Neural cell (in vitro differentiated cells): ENCODE data around the gene ZDHHC12. TPM values are rescaled to one million over a fixed set of nuclear protein-coding genes. Genes with fewer than 3 reads are reported as not detected.
A peak's percentile ranks its signal among the peaks of the same experiment; 100 is the strongest.

ENCODE experiments used
- H2AFZ ChIP-seq: fragments of 200-600, 300-800 bp; sonication (generic), shearing (Covaris generic); 2 replicates; pipeline ENCODE4 v1.6.0; 2014; ENCODE audit warnings: low read depth, mild to moderate bottlenecking, antibody characterized with exemption, low read length, moderate library complexity
- H3F3A ChIP-seq: fragments of 200-600 bp; shearing (Covaris generic); 2 replicates; pipeline ENCODE4 v1.6.1; 2016; ENCODE audit warnings: mild to moderate bottlenecking, moderate library complexity, mixed read lengths, antibody characterized with exemption, low read length; ENCODE audit not compliant: insufficient read depth, poor library complexity, severe bottlenecking
- H3K27ac ChIP-seq: fragments of 200-600, 300-800 bp; sonication (generic), shearing (Covaris generic); 2 replicates; pipeline ENCODE4 v1.5.1; 2014; ENCODE audit warnings: mild to moderate bottlenecking, low read length, moderate library complexity
- H3K27me3 ChIP-seq: fragments of 300-800, 200-600 bp; sonication (generic), shearing (Covaris generic); 2 replicates; pipeline ENCODE4 v1.6.0; 2014; ENCODE audit warnings: mild to moderate bottlenecking, low read depth, low read length, moderate library complexity; ENCODE audit not compliant: insufficient read depth
- H3K36me3 ChIP-seq: fragments of 300-800, 200-600 bp; sonication (generic), shearing (Covaris generic); 2 replicates; pipeline ENCODE4 v1.5.1; 2014; ENCODE audit warnings: mild to moderate bottlenecking, antibody characterized with exemption, low read length, moderate library complexity; ENCODE audit not compliant: insufficient read depth
- H3K4me2 ChIP-seq: fragments of 300-800, 200-600 bp; sonication (generic), shearing (Covaris generic); 2 replicates; pipeline ENCODE4 v1.6.0; 2014; ENCODE audit warnings: mild to moderate bottlenecking, low read length
- H3K4me3 ChIP-seq: fragments of 300-800, 200-600 bp; sonication (generic), shearing (Covaris generic); 2 replicates; pipeline ENCODE4 v1.5.1; 2014; ENCODE audit warnings: mild to moderate bottlenecking, low read length, moderate library complexity
- H3K79me2 ChIP-seq: fragments of 200-600 bp; shearing (Covaris generic); replicated peaks from 2 replicates; pipeline ENCODE4 v1.6.0; 2014; ENCODE audit warnings: mild to moderate bottlenecking, low read length, moderate library complexity; ENCODE audit not compliant: insufficient read depth
- H3K9ac ChIP-seq: fragments of 300-800, 200-600 bp; sonication (generic), shearing (Covaris generic); 2 replicates; pipeline ENCODE4 v1.6.1; 2016; ENCODE audit warnings: mild to moderate bottlenecking, low read length, mixed read lengths
- H3K9me2 ChIP-seq: fragments of 200-600 bp; shearing (Covaris generic); 2 replicates; pipeline ENCODE4 v1.6.1; 2016; ENCODE audit warnings: mild to moderate bottlenecking, low read length, mixed read lengths; ENCODE audit not compliant: insufficient read depth
- H3K9me3 ChIP-seq: fragments of 200-600, 300-800 bp; sonication (generic), shearing (Covaris generic); 2 replicates; pipeline ENCODE4 v1.6.1; 2016; ENCODE audit warnings: mild to moderate bottlenecking, mixed run types, low read length, moderate library complexity, mixed read lengths
- H4K20me1 ChIP-seq: fragments of 200-600 bp; shearing (Covaris generic); 2 replicates; pipeline ENCODE4 v1.6.1; 2016; ENCODE audit warnings: mild to moderate bottlenecking, mixed run types; ENCODE audit not compliant: insufficient read depth
- EP300 ChIP-seq: fragments of 450-650 bp; conservative IDR thresholded peaks from 2 replicates; pipeline ENCODE4 v1.6.1; 2014; ENCODE audit warnings: antibody characterized with exemption, mild to moderate bottlenecking, moderate library complexity; ENCODE audit not compliant: poor library complexity, severe bottlenecking
- EZH2 ChIP-seq: fragments of 200-600, 300-800 bp; shearing (Covaris generic), sonication (generic); IDR thresholded peaks from 2 replicates; pipeline ENCODE4 v1.6.1; 2014; ENCODE audit warnings: antibody characterized with exemption, low read length, borderline replicate concordance, mild to moderate bottlenecking; ENCODE audit not compliant: insufficient read depth, poor library complexity, severe bottlenecking
- MXI1 ChIP-seq: fragments of 450-650 bp; conservative IDR thresholded peaks from 2 replicates; pipeline ENCODE4 v1.6.1; 2014; ENCODE audit warnings: antibody characterized with exemption, mild to moderate bottlenecking; ENCODE audit not compliant: poor library complexity, severe bottlenecking
- POLR2AphosphoS5 ChIP-seq: IDR thresholded peaks from 2 replicates; pipeline ENCODE4 v1.6.1; 2012
- RAD21 ChIP-seq: fragments of 450-650 bp; conservative IDR thresholded peaks from 2 replicates; pipeline ENCODE4 v1.6.1; 2014; ENCODE audit warnings: antibody characterized with exemption, mild to moderate bottlenecking, moderate library complexity
- REST ChIP-seq: IDR thresholded peaks from 2 replicates; pipeline ENCODE4 v1.6.1; 2012; ENCODE audit warnings: borderline replicate concordance
- SMC3 ChIP-seq: fragments of 450-650 bp; conservative IDR thresholded peaks from 2 replicates; pipeline ENCODE4 v1.6.1; 2014; ENCODE audit warnings: antibody characterized with exemption, mild to moderate bottlenecking, moderate library complexity; ENCODE audit not compliant: poor library complexity
- TAF1 ChIP-seq: IDR thresholded peaks from 2 replicates; pipeline ENCODE4 v1.6.1; 2012; ENCODE audit warnings: low read depth
- polyA plus RNA-seq: library from polyadenylated mRNA; depleted of rRNA; stranded (reverse); fragments of >200 nt; gene quantifications from 2 replicates; pipeline ENCODE4 v1.2.3, GENCODE V29; 2014
- TF ChIP-seq, protein P1 (sequence below): fragments of 450-650 bp; IDR thresholded peaks from 2 replicates; pipeline ENCODE4 v1.5.1; 2014; ENCODE audit warnings: antibody characterized with exemption, mild to moderate bottlenecking, moderate library complexity; ENCODE audit not compliant: poor library complexity, severe bottlenecking

ZDHHC12 gene
- polyA plus RNA-seq, 1 donor from 2014 or later, result 0.09 TPM

- no peak overlapping the region for H2AFZ ChIP-seq
- H3K4me3 ChIP-seq, result peak overlapping the region; percentile 65
- no peaks in the 10 kb centered on the region for H3K79me2 ChIP-seq
- H3K9me2 ChIP-seq, result no peaks in the 10 kb centered on the region
- no peaks in the 10 kb centered on the region for H3K9me3 ChIP-seq
- no peaks in the 10 kb centered on the region for H3K36me3 ChIP-seq
- no peak overlapping the region for H3K9ac ChIP-seq
- TF ChIP-seq, protein P1, sequence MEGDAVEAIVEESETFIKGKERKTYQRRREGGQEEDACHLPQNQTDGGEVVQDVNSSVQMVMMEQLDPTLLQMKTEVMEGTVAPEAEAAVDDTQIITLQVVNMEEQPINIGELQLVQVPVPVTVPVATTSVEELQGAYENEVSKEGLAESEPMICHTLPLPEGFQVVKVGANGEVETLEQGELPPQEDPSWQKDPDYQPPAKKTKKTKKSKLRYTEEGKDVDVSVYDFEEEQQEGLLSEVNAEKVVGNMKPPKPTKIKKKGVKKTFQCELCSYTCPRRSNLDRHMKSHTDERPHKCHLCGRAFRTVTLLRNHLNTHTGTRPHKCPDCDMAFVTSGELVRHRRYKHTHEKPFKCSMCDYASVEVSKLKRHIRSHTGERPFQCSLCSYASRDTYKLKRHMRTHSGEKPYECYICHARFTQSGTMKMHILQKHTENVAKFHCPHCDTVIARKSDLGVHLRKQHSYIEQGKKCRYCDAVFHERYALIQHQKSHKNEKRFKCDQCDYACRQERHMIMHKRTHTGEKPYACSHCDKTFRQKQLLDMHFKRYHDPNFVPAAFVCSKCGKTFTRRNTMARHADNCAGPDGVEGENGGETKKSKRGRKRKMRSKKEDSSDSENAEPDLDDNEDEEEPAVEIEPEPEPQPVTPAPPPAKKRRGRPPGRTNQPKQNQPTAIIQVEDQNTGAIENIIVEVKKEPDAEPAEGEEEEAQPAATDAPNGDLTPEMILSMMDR, result no peak
- TF ChIP-seq EZH2 (no peak), MXI1 (no peak), POLR2AphosphoS5 (no peak), RAD21 (no peak), REST (no peak), EP300 (no peak), SMC3 (no peak), TAF1 (no peak)
- H3K27me3 ChIP-seq, result no peaks in the 10 kb centered on the region
- no peak overlapping the region for H3K27ac ChIP-seq
- no peaks in the 10 kb centered on the region for H4K20me1 ChIP-seq
- H3F3A ChIP-seq, result no peaks in the 10 kb centered on the region
- H3K4me2 ChIP-seq, result no peak overlapping the region
These were observed 518 bp downstream of the ZDHHC12 start for GRCh38 chr9:128723352-128723865.

DNA sequence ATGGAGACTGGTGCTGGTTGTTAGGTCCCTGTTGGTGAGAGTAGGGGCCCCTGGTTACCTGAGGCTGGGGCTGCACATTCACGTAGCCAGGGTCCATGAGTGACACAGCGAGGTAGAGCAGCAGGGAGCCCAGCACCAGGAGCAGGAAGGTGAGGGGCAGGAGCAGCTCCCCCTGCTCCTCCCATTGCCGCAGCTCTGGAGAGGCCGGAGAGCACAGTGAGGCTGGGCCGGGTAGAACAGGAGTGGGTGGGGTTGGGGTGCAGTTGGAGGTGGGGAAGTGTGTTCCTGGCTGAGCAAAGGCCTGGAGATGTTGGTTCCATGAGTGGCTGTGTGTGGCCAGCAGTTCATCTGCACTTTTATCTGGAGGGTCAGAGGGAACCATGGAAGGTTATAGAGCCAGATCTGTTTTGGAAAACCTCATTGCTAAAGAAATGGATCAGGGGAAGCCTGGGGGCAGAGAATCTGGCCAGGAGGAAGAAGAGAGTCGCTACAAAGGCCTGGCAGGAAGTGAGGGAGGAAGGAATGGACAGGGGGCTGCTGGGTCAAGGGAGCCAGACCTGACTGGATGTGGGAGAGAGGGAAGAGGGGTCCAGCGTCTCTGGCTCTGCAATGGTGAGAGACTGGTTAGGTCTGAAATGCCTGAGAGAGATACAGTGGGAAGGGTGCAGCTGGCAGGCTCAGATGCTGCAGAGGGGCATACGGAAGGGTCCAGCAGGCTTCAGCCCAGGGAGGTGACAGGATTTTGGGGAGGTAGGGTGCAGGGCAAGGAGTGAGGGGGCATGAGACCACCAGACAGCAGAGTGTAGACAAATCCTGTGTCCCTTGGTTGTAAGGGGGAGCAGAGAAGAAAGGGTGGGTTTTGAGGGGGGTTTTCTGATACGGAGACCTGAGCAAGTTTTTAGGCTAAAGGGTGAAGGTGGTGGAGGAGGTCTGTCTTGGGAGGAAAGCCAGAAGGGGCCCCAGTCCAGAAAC, 1.3 kb downstream of the ZDHHC12 start:
- TF ChIP-seq TAF1 (no peak), REST (no peak), MXI1 (no peak), RAD21 (no peak), EZH2 (no peak), SMC3 (no peak), EP300 (no peak), POLR2AphosphoS5 (no peak)
- TF ChIP-seq, protein P1, result no peak
- H2AFZ ChIP-seq, result no peak overlapping the region
- no peaks in the 10 kb centered on the region for H3F3A ChIP-seq
- H3K27ac ChIP-seq, result no peak overlapping the region
- H3K36me3 ChIP-seq, result no peaks in the 10 kb centered on the region
- H3K4me3 ChIP-seq, result no peak overlapping the region
- H4K20me1 ChIP-seq, result no peaks in the 10 kb centered on the region
- no peak overlapping the region for H3K9ac ChIP-seq
- no peak overlapping the region for H3K4me2 ChIP-seq
- H3K79me2 ChIP-seq, result no peaks in the 10 kb centered on the region
- H3K9me2 ChIP-seq, result no peaks in the 10 kb centered on the region
- H3K27me3 ChIP-seq, result no peaks in the 10 kb centered on the region
- H3K9me3 ChIP-seq, result no peaks in the 10 kb centered on the region
